Vagina (tissue), 2 donors: ENCODE results near the gene CCDC71L.

Source experiments
- CTCF ChIP-seq, 3 experiments: fragments of 450-650 bp in 2 of 3; fragments of 200-600 bp in 1 of 3; sonication (generic) in 1 of 3; IDR thresholded peaks; one replicate each; pipeline ENCODE4 v1.5.1; 2017 to 2019; ENCODE audit warnings: antibody characterized with exemption in 3 of 3, mild to moderate bottlenecking in 2 of 3, moderate library complexity in 2 of 3
- POLR2A ChIP-seq, 2 donors: fragments of 450-650 bp; IDR thresholded peaks; one replicate each; pipeline ENCODE4 v1.6.1; 2017; ENCODE audit warnings: antibody characterized with exemption in 2 of 2, mild to moderate bottlenecking in 2 of 2, moderate library complexity in 2 of 2

GRCh38 chr7:106683941-106684340 lies 23.0 kb upstream of the CCDC71L start:
- TF ChIP-seq CTCF (IDR thresholded peaks at IDR 0.05), result no peak
- TF ChIP-seq POLR2A (IDR thresholded peaks at IDR 0.05), result no peak
